HUES64 (cell line): ENCODE measurements around the gene NR2C2.

Source experiments
- H3K27ac ChIP-seq: 2 replicates; pipeline ENCODE4 v1.7.0; 2013; ENCODE audit warnings: low read depth, low read length, inconsistent platforms
- H3K27me3 ChIP-seq: 2 replicates; pipeline ENCODE4 v1.6.1; 2013; ENCODE audit warnings: mild to moderate bottlenecking, low read length; ENCODE audit not compliant: insufficient read depth
- H3K36me3 ChIP-seq: 2 replicates; pipeline ENCODE4 v1.6.1; 2013; ENCODE audit warnings: mild to moderate bottlenecking, low read length; ENCODE audit not compliant: insufficient read depth
- H3K4me1 ChIP-seq: 2 replicates; pipeline ENCODE4 v1.6.1; 2013; ENCODE audit warnings: mild to moderate bottlenecking, low read length, moderate library complexity; ENCODE audit not compliant: insufficient read depth
- H3K4me3 ChIP-seq: 2 replicates; pipeline ENCODE4 v1.5.1; 2013; ENCODE audit warnings: mild to moderate bottlenecking, low read length, moderate library complexity
- H3K9ac ChIP-seq: 2 replicates; pipeline ENCODE4 v1.6.1; 2013; ENCODE audit warnings: mild to moderate bottlenecking, low read depth, low read length
- H3K9me3 ChIP-seq: 2 replicates; pipeline ENCODE4 v1.6.1; 2013; ENCODE audit warnings: low read depth, low read length; ENCODE audit not compliant: insufficient read depth
- WGBS: fragments of 150-250, 120-280 bp; methylation state at CpG from one replicate; pipeline ENCODE4 v1.1.7; 2013; ENCODE audit warnings: missing lambda C conversion rate; 5-methylcytosine and 5-hydroxymethylcytosine counted together

Gene NR2C2

DNA sequence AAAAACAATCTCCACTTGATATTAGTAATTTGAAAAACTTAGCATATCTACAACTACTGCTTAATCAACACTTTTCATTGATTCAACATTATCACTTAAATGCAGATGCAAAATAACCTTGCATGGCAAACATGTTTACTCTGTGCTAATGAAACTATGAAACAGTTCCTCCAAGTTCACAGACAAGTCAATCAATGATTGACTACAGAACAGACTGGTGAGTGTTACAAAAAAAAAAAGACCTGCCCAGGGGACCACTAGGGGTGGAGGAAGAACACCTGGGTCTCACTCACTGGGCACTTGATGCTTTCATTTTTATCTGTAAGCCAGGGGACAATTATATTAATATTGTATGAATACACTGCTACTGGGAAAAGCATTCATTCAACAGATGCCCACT, 4.3 kb upstream of the NR2C2 start:
- Histone ChIP-seq H3K9ac (no peak overlapping the region), H3K4me1 (peaks cover 21% of the 10 kb centered on the region), H3K4me3 (no peak overlapping the region), H3K27me3 (no peaks in the 10 kb centered on the region), H3K9me3 (no peaks in the 10 kb centered on the region), H3K36me3 (peaks cover 36% of the 10 kb centered on the region), H3K27ac (no peak overlapping the region)

DNA sequence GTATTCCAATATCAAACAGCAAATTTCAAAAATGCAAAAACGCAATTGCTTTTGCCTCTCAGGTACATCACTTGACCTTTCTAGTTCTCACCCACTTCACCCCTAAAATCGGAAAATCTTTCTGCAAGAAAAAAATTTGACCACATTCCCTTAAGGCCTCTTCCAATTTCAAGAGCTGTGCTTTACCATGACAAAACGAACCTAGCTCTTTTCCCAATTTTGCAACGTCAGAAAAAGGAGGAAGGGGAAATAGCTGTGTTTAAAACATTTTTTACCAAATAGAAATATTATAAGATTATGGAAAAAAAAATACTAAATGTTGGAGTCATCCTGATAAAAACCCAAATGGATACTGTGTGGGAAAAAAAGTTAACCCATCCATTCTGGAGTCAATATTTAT, 1.1 kb upstream of the NR2C2 start:
- Histone ChIP-seq H3K9ac (peak overlapping the region; percentile 99), H3K27ac (0 out of 2 replicates have a peak overlapping the region, but pooled peaks have one; percentile 100), H3K9me3 (no peaks in the 10 kb centered on the region), H3K4me3 (peak overlapping the region; percentile 97), H3K4me1 (peaks cover 35% of the 10 kb centered on the region), H3K36me3 (peaks cover 51% of the 10 kb centered on the region), H3K27me3 (no peaks in the 10 kb centered on the region)
- WGBS = 79% methylated on average over 2 of the region's 4 CpGs

DNA sequence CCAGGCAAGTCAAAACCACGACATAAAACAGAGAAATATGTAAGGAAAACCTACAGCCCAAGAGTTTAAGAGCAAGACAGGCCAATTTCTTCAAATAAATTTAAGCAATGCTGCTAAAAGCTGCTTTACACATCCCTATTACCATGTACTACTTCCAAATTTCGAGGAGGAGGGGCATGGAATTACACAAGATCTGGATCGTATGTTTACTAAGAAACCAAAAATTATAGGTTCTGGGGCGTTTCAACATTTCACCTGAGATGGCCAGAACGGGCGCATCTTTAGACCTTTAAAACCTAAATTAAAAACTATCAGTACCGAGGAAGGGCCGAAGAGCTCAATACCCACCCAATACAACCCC, 664 bp upstream of the NR2C2 start:
- 0% methylated on average over 8 of the region's 8 CpGs for WGBS
- Histone ChIP-seq H3K4me1 (peaks cover 35% of the 10 kb centered on the region), H3K9ac (peak overlapping the region; percentile 99), H3K27me3 (no peaks in the 10 kb centered on the region), H3K36me3 (peaks cover 51% of the 10 kb centered on the region), H3K27ac (peak overlapping the region; percentile 100), H3K9me3 (no peaks in the 10 kb centered on the region), H3K4me3 (peak overlapping the region; percentile 97)

DNA sequence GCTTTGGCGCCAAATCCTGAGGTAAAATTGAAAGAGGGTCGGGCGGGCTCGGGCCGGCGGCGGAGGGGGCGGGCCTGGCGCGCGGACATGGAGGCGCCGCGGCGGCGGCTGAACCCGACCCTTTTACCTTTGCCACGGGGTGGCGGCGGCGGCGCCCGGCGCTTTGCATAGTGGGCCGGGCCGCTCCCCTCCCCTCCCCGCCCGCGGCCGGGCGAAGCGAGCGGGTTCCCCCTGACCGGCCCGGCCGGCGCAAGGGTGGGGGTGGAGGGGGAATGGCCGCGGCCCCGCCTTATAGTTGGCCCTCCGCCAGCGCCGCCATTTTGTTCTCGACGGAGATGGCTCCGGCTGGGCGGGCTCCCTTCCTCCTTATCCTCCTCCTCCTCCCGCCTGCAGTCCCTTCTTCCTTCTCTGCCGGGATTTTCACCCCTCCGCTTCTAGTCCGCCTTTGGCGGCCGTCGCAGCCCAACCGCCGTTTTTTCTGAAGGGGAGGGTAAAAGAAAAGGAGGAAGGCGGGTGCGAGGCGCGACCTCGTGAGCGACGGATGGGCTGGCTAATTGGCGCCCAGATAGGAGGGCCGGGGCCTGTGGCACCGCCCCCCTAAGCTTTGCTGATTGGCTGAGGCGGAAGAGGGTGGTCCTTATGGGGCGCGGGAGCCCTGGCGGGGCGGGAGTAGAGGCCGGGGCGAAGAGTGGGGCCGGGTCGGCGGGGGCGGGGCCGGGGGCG, 664 bp downstream of the NR2C2 start:
- WGBS = under 1% methylated on average over 79 of the region's 79 CpGs
- peaks cover 45% of the 10 kb centered on the region for H3K36me3 ChIP-seq

DNA sequence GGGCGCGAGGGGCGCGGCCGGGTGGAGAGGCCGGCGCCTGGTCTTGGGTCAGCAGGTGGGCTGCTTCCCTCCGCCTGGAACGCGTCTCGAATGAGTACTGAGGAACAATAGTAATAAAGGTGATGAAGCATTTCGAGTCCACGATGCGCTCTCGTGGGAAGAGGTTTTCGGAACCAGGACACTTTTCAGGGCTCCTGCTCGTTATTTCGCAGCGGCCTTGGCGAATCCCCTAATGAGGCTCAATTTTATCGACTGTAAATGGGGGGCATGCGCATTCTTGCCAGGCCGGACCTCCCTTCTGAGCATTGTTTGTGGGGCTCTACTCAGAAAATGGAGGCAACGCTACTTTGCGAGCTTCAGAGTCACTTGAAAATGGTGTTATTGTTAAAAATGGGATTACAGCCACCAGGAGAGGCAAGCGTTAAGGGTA, 1.2 kb downstream of the NR2C2 start:
- Histone ChIP-seq H3K9me3 (no peaks in the 10 kb centered on the region), H3K4me3 (peak overlapping the region; percentile 77), H3K9ac (peak overlapping the region; percentile 86), H3K27ac (peak overlapping the region; percentile 91), H3K27me3 (no peaks in the 10 kb centered on the region), H3K36me3 (peaks cover 40% of the 10 kb centered on the region), H3K4me1 (peaks cover 19% of the 10 kb centered on the region; the same call in 1 of the 2 replicates)
- 2% methylated on average over 26 of the region's 26 CpGs for WGBS

More for the DNA sequence above, 664 bp downstream of the NR2C2 start:
- Histone ChIP-seq H3K9ac (peak overlapping the region; percentile 99), H3K4me3 (peak overlapping the region; percentile 97), H3K9me3 (no peaks in the 10 kb centered on the region), H3K27ac (peak overlapping the region; percentile 100), H3K4me1 (peaks cover 23% of the 10 kb centered on the region), H3K27me3 (no peaks in the 10 kb centered on the region)

DNA sequence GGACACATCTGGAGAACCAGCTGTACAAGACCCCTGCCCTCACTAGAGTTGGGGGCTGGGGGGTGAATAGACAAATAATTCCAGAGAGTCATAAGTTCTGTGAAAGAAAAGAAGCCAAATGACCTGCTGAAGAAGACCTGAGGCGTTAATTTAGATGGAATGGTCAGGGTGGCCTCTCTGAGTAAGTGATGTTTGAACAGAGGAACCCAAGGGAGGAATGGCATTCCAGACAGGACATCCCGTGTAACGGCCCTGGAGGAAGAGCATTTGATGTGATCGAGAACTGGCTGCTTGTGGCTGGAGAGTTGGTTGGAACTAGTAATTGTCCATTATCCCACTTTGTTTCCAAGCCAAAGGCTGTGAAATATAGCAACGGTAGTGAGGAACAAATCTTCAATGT, 1.7 kb downstream of the NR2C2 start:
- Histone ChIP-seq H3K36me3 (peaks cover 35% of the 10 kb centered on the region), H3K27me3 (no peaks in the 10 kb centered on the region), H3K9ac (peak overlapping the region; percentile 86), H3K9me3 (no peaks in the 10 kb centered on the region), H3K4me3 (peak overlapping the region; percentile 77), H3K27ac (peak overlapping the region; percentile 91), H3K4me1 (peaks cover 19% of the 10 kb centered on the region; the same call in 1 of the 2 replicates)
- WGBS = 69% methylated on average over 5 of the region's 5 CpGs

DNA sequence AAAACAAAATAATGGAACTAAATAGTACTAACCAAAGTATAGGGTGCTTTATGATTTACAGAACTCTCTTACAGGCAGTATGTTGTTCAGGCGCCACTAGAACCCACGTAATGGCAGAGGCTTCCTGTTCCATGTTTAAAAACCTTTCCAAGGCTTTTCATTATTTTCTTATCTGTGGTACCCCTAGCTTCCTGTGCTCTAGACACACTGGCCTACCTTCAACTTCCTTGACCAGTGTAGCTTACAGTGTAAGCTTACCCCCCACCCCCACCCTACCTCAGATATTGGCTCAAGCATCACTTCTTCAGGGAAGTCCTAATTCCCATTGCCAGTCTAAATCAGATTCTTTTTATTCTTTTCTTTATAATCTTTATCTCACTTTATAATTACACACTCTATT, 2.9 kb downstream of the NR2C2 start:
- Histone ChIP-seq H3K36me3 (peaks cover 23% of the 10 kb centered on the region), H3K27ac (no peak overlapping the region), H3K27me3 (no peaks in the 10 kb centered on the region), H3K4me1 (peaks cover 19% of the 10 kb centered on the region; the same call in 1 of the 2 replicates), H3K9me3 (no peaks in the 10 kb centered on the region), H3K4me3 (no peak overlapping the region), H3K9ac (no peak overlapping the region)
- 92% methylated on average over 2 of the region's 2 CpGs for WGBS

DNA sequence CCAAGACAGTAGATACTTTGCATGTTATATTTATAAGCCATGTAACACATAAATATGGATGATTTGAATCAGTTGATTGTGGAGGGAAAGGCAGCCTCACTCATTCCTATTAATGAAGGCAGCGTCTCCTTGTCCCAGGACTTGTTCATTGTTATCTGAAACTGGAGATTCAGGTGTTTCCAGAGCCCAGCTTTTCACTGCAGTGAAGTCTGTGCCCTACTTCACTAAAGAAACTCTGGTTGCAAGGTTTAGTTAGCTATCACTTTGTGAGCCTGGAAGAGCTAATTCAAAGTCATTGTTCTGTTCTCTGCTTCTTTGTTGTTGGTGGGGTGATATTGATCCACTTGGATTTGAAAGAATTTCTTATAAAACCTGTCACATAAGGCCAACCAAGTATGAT, 9.8 kb downstream of the NR2C2 start:
- Histone ChIP-seq H3K9ac (no peak overlapping the region), H3K9me3 (no peaks in the 10 kb centered on the region), H3K4me1 (0 out of 2 replicates have a peak, but pooled peaks cover 8% of the 10 kb centered on the region), H3K4me3 (no peak overlapping the region), H3K27ac (no peak overlapping the region), H3K36me3 (peaks cover 29% of the 10 kb centered on the region), H3K27me3 (no peaks in the 10 kb centered on the region)
- WGBS = 79% methylated on average over 1 of the region's 1 CpG

DNA sequence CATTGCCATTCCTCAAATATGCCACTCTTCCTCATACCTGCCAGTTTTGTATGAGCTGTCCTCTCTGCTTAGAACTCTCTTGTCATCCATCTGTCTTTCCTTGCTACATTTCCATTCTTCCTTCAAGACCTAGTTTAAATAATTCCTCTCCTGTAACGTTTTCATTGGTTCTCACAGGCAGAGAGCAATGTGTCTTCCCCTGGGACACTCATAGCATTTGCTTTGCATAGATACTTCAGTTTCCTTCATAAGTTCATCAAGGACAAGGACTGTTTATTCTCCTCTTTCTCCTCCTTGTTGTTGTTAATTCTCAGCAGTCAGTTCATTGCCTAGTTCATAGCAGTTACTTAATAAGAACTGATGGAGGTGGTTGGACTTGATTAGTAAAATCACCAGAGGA, 10.5 kb downstream of the NR2C2 start:
- 0 out of 2 replicates have a peak, but pooled peaks cover 8% of the 10 kb centered on the region for H3K4me1 ChIP-seq
- H3K27ac ChIP-seq = no peak overlapping the region
- peaks cover 30% of the 10 kb centered on the region for H3K36me3 ChIP-seq
- H3K9ac ChIP-seq = no peak overlapping the region
- H3K4me3 ChIP-seq = no peak overlapping the region
- no peaks in the 10 kb centered on the region for H3K9me3 ChIP-seq
- 50% methylated on average over 1 of the region's 1 CpG for WGBS
- no peaks in the 10 kb centered on the region for H3K27me3 ChIP-seq

DNA sequence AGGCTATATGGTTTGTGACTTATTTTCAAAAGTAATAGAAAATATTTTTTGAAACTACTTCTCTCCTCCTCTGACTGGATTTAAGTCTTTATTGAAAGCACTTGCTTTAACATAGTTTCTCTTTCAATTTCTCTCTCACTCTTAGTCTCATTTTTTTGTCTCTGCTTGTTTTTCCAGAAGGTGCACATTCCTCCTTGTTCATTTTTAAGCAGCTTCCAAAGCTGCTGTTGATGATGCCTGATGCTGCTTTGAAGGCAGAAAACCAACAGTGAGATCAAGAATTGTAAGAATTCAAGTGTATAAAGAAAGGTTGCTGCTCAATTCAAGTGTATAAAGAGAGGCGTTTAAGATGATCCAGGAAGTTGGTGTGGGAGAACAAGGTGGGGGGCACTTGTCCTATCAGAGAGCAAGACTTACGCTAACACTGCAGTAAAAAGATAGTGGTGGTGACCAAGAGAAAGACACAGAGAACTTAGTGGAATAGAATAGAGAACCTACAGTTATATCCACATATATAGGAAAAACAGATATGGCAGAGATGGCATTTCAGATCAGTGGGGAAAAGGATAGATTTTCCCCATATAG, 12.1 kb downstream of the NR2C2 start:
- no peak overlapping the region for H3K4me3 ChIP-seq
- H3K27ac ChIP-seq = no peak overlapping the region
- no peaks in the 10 kb centered on the region for H3K9me3 ChIP-seq
- H3K36me3 ChIP-seq = peaks cover 33% of the 10 kb centered on the region
- H3K27me3 ChIP-seq = no peaks in the 10 kb centered on the region
- 90% methylated on average over 2 of the region's 2 CpGs for WGBS
- 0 out of 2 replicates have a peak, but pooled peaks cover 8% of the 10 kb centered on the region for H3K4me1 ChIP-seq
- no peak overlapping the region for H3K9ac ChIP-seq

DNA sequence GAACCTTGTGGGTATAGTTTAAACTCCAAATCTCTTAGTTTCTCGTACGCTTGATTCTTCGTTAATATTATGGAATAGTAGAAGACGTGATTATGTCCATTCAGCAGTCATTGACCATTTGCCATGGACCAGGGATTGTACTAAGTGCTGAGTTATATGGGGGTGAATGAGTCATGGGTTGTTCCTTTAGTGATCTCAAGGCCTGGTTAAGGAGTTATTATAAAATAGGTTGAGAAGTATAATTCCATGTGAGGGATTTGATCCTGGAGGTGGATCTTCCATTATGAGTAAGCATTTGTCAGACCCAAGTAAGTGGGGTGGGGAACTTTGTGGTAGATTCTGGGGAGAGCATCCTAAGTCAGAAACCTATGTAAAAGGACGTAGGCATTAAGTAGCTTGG, 15.4 kb downstream of the NR2C2 start:
- Histone ChIP-seq H3K36me3 (peaks cover 56% of the 10 kb centered on the region), H3K27me3 (no peaks in the 10 kb centered on the region), H3K4me1 (0 out of 2 replicates have a peak, but pooled peaks cover 3% of the 10 kb centered on the region), H3K9ac (no peak overlapping the region), H3K4me3 (no peak overlapping the region), H3K27ac (no peak overlapping the region), H3K9me3 (peaks cover 3% of the 10 kb centered on the region; the same call in 1 of the 2 replicates)
- 95% methylated on average over 5 of the region's 5 CpGs for WGBS
